ENCODE data around the gene ATP8B3. TPM values are rescaled to one million over a fixed set of nuclear protein-coding genes. Genes with fewer than 3 reads are reported as not detected.
"Not testable (repeated sequence)": the region's sequence is repeated elsewhere in the genome, so short reads cannot be mapped to it uniquely, and the experiment has no call there.

Gene ATP8B3
- total RNA-seq, 1 donor from 2014 or later = 3.0 TPM

DNA sequence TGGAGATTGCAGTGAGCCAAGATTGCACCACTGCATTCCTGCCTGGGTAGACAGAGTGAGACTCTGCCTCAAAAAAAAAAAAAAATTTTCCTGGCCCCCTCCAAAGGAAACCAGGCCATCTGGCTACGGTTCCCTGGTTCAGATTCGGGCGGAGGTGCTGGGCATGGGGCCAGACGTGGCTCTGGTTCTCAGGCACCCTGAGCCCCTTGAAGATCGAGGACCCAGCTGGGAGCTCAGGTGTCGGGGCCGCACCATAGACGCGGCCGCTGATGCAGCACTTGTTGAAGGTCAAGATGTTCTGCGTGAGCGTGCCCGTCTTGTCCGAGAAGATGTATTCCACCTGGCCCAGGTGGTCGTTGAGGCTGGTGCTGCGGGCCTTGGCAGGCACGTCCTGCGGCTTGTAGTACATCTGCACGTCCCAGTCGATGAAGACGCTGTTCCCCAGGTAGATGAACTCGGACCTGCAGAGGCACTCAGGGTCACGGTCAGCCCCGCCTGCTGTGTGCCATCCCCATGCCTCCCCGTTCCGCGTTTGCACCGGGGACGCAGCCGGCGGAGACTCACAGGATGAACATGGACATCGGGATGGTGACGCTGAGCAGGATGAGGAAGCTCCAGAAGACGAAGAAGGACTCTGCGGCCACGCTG lies 12.3 kb downstream of the ATP8B3 start:
- Histone ChIP-seq H4K20me1 (ENCODE audit: insufficient read depth, low read length) (no peaks in the 10 kb centered on the region), H3K27me3 (ENCODE audit: insufficient read depth, low read length) (no peaks in the 10 kb centered on the region), H3K9ac (ENCODE audit: low read length) (no peak overlapping the region), H3K4me3 (ENCODE audit: insufficient read depth, low read depth, low read length) (no peak overlapping the region), H3K36me3 (ENCODE audit: insufficient read depth, low read length) (no peaks in the 10 kb centered on the region), H2AFZ (ENCODE audit: low read depth, low read length) (no peak overlapping the region), H3K79me2 (ENCODE audit: insufficient read depth, low read length) (no peaks in the 10 kb centered on the region), H3K27ac (ENCODE audit: low read depth, low read length) (no peak overlapping the region), H3K9me3 (ENCODE audit: insufficient read depth, low read depth, low read length) (no peaks in the 10 kb centered on the region), H3K4me2 (ENCODE audit: low read length) (no peak overlapping the region), H3K4me1 (ENCODE audit: insufficient read depth, low read length) (no peaks in the 10 kb centered on the region)
- Mint-ChIP-seq H3K9me3 (ENCODE audit: unreplicated experiment) (peaks cover 3% of the 10 kb centered on the region), H3K4me3 (ENCODE audit: unreplicated experiment) (no peak overlapping the region), H3K4me1 (ENCODE audit: low read depth, unreplicated experiment) (no peaks in the 10 kb centered on the region), H3K27ac (ENCODE audit: unreplicated experiment) (peak overlapping the region; percentile 23), H3K27me3 (ENCODE audit: low read depth, unreplicated experiment) (peaks cover 7% of the 10 kb centered on the region), H3K36me3 (ENCODE audit: low read depth, unreplicated experiment) (peaks cover 14% of the 10 kb centered on the region)
- DNase-seq (ENCODE audit: low read depth) (no peak), FAIRE-seq (no peak)
- TF ChIP-seq EZH2 (IDR thresholded peaks at IDR 0.05; ENCODE audit: insufficient read depth, low read length) (no peak), CTCF (IDR thresholded peaks at IDR 0.05; ENCODE audit: insufficient read depth, low read depth, low read length) (no peak)

DNA sequence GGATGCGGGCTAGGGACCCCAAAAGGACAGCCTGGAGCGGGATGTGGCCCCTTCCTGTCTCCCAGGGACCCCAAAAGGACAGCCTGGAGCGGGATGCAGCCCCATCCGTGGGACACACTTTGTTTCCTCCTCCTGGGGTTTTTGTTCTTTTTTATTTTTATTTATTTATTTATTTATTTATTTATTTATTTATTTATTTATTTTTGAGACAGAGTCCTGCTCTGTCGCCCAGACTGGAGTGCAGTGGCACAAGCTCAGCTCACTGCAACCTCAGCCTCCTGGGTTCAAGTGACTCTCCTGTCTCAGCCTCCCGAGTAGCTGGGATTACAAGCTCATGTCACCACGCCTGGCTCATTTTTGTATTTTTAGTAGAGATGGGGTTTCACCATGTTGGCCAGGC lies 14.8 kb downstream of the ATP8B3 start:
- not testable (repeated sequence) for H3K9ac ChIP-seq (ENCODE audit: low read length); FAIRE-seq; H3K79me2 ChIP-seq (ENCODE audit: insufficient read depth, low read length); H3K27ac Mint-ChIP-seq (ENCODE audit: unreplicated experiment); H3K27me3 ChIP-seq (ENCODE audit: insufficient read depth, low read length); H3K27me3 Mint-ChIP-seq (ENCODE audit: low read depth, unreplicated experiment); H3K4me1 ChIP-seq (ENCODE audit: insufficient read depth, low read length); H3K9me3 Mint-ChIP-seq (ENCODE audit: unreplicated experiment); H3K9me3 ChIP-seq (ENCODE audit: insufficient read depth, low read depth, low read length); DNase-seq (ENCODE audit: low read depth); H3K4me3 ChIP-seq (ENCODE audit: insufficient read depth, low read depth, low read length); H3K4me3 Mint-ChIP-seq (ENCODE audit: unreplicated experiment); H3K36me3 ChIP-seq (ENCODE audit: insufficient read depth, low read length); H3K4me2 ChIP-seq (ENCODE audit: low read length); H4K20me1 ChIP-seq (ENCODE audit: insufficient read depth, low read length); H3K36me3 Mint-ChIP-seq (ENCODE audit: low read depth, unreplicated experiment); H2AFZ ChIP-seq (ENCODE audit: low read depth, low read length); H3K27ac ChIP-seq (ENCODE audit: low read depth, low read length); H3K4me1 Mint-ChIP-seq (ENCODE audit: low read depth, unreplicated experiment)

DNA sequence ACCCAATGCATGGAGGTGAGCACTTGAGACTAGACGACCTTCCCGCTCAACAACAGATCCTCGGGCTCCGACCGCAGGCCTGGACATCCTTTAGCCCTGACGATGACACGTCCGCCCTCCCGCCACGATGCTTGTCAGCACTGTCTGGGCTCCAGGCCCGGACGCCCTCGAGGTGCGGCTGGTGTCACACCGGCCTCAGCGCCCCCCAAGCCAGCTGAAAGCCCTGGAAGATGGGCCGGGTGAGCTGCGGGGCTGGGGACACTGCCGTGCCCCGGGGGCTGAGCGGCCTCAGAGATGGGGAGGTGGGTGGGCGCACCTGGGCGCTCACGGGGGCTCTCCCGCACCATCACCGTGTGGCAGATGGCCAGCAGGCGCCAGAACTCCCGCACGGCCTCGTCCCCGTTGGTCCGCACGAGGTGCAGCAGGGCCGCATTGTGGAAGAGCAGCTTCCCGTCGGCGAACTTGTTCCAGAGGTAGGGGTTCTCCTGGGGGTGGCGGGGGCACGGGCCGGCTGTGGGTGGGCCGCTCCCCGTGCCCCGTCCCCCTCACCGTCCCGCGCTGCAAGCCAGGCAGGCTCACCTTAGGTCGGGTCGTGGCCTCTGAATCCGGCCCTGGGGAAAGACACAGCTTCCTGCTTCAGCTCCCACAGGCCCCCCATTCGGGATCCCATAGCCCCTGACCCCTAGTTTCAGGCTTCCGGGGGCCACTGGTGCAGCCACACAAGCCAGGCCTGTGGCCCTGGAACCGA lies 15.5 kb downstream of the ATP8B3 start:
- DNase-seq (ENCODE audit: low read depth) (no peak), FAIRE-seq (no peak)
- TF ChIP-seq CTCF (IDR thresholded peaks at IDR 0.05; ENCODE audit: insufficient read depth, low read depth, low read length) (no peak), EZH2 (IDR thresholded peaks at IDR 0.05; ENCODE audit: insufficient read depth, low read length) (no peak)
- Histone ChIP-seq H3K4me2 (ENCODE audit: low read length) (peak overlapping the region; percentile 56), H3K4me1 (ENCODE audit: insufficient read depth, low read length) (no peaks in the 10 kb centered on the region), H3K27me3 (ENCODE audit: insufficient read depth, low read length) (no peaks in the 10 kb centered on the region), H3K27ac (ENCODE audit: low read depth, low read length) (no peak overlapping the region), H2AFZ (ENCODE audit: low read depth, low read length) (no peak overlapping the region), H3K4me3 (ENCODE audit: insufficient read depth, low read depth, low read length) (no peak overlapping the region), H3K9ac (ENCODE audit: low read length) (no peak overlapping the region), H4K20me1 (ENCODE audit: insufficient read depth, low read length) (no peaks in the 10 kb centered on the region), H3K9me3 (ENCODE audit: insufficient read depth, low read depth, low read length) (no peaks in the 10 kb centered on the region), H3K79me2 (ENCODE audit: insufficient read depth, low read length) (no peaks in the 10 kb centered on the region), H3K36me3 (ENCODE audit: insufficient read depth, low read length) (no peaks in the 10 kb centered on the region)
- peaks cover 2% of the 10 kb centered on the region for H3K27me3 Mint-ChIP-seq (ENCODE audit: low read depth, unreplicated experiment)
- H3K4me3 Mint-ChIP-seq (ENCODE audit: unreplicated experiment) = no peak overlapping the region
- H3K36me3 Mint-ChIP-seq (ENCODE audit: low read depth, unreplicated experiment) = peaks cover 5% of the 10 kb centered on the region
- H3K4me1 Mint-ChIP-seq (ENCODE audit: low read depth, unreplicated experiment) = no peaks in the 10 kb centered on the region
- H3K27ac Mint-ChIP-seq (ENCODE audit: unreplicated experiment) = no peak overlapping the region
- H3K9me3 Mint-ChIP-seq (ENCODE audit: unreplicated experiment) = no peaks in the 10 kb centered on the region
